B cell (primary cell): ENCODE results near the gene VPS13D. TPM values are rescaled to one million over a fixed set of nuclear protein-coding genes. Genes with fewer than 3 reads are reported as not detected.

Source experiments
- ATAC-seq: fragments of 200-7000 bp; cut with Tn5 transposase; one replicate; pipeline ENCODE4 v1.10.0; 2021; ENCODE audit warnings: low read depth, mild to moderate bottlenecking, moderate number of reproducible peaks, moderate library complexity
- CTCF ChIA-PET: fragments of 350-600 bp; sonication (Branson Sonifier 250); formaldehyde crosslinking; loops from one replicate; lab custom pipeline; 2021; ENCODE audit warnings: antibody characterized with exemption, inconsistent platforms; lab: Charles Lee
- POLR2A ChIA-PET: fragments of 350-600 bp; sonication (Branson Sonifier 250); formaldehyde crosslinking; loops from one replicate; lab custom pipeline; 2021; ENCODE audit warnings: antibody characterized with exemption; lab: Charles Lee
- DNase-seq: peaks from one replicate; pipeline ENCODE4 v3.0.0; 2013
- H2AFZ ChIP-seq: 2 replicates; pipeline ENCODE4 v1.6.1; 2012; ENCODE audit warnings: mild to moderate bottlenecking, low read depth, low read length; ENCODE audit not compliant: insufficient read depth, poor library complexity, severe bottlenecking
- H3K27ac ChIP-seq, 2 donors: 1 replicate in 1 of 2; 2 replicates in 1 of 2; pipeline ENCODE4 v1.5.1; 2012 to 2013; ENCODE audit warnings: low read length in 2 of 2, mild to moderate bottlenecking in 2 of 2, moderate library complexity in 1 of 2
- H3K27me3 ChIP-seq, 4 experiments: fragments of 200-600 bp in 1 of 4; sonication (generic) in 1 of 4; replicated peaks in 1 of 4; 1 replicate in 2 of 4; 2 replicates in 2 of 4; pipeline versions ENCODE4 v1.6.1 to v1.7.0; 2013 to 2016; ENCODE audit warnings: low read length in 3 of 4, mild to moderate bottlenecking in 2 of 4, mixed read lengths in 1 of 4, moderate library complexity in 1 of 4; ENCODE audit not compliant: insufficient read depth in 4 of 4, control insufficient read depth in 3 of 4; ENCODE audit errors: control extremely low read depth in 1 of 4
- H3K36me3 ChIP-seq, 2 experiments: replicated peaks in 1 of 2; 1 replicate in 1 of 2; 2 replicates in 1 of 2; pipeline versions ENCODE4 v1.6.1 to v1.7.1; 2013; ENCODE audit warnings: low read length in 1 of 2; ENCODE audit not compliant: insufficient read depth in 2 of 2, control insufficient read depth in 1 of 2; ENCODE audit errors: control extremely low read depth in 1 of 2, extremely low read depth in 1 of 2
- H3K4me1 ChIP-seq, 2 donors: fragments of 200-600 bp in 1 of 2; sonication (generic) in 1 of 2; 1 replicate in 1 of 2; 2 replicates in 1 of 2; pipeline versions ENCODE4 v1.5.1 to v1.6.1; 2013 to 2017; ENCODE audit warnings: low read length in 2 of 2; ENCODE audit not compliant: control insufficient read depth in 2 of 2, insufficient read depth in 2 of 2
- H3K4me2 ChIP-seq: replicated peaks from 2 replicates; pipeline ENCODE3; 2012; ENCODE audit warnings: mild to moderate bottlenecking, low read depth, low read length; ENCODE audit not compliant: poor library complexity, severe bottlenecking
- H3K4me3 ChIP-seq, 5 experiments: fragments of 200-600 bp in 1 of 5; sonication (generic) in 1 of 5; 1 replicate in 3 of 5; 2 replicates in 2 of 5; pipeline versions ENCODE4 v1.5.1 to v1.7.0; 2011 to 2016; ENCODE audit warnings: low read length in 4 of 5, mild to moderate bottlenecking in 4 of 5, low read depth in 2 of 5, control low read depth in 1 of 5, moderate library complexity in 1 of 5; ENCODE audit not compliant: insufficient read depth in 1 of 5; ENCODE audit errors: control extremely low read depth in 1 of 5, extremely low read depth in 1 of 5
- H3K79me2 ChIP-seq: fragments of 200-600 bp; sonication (generic); one replicate; pipeline ENCODE4 v1.6.0; 2016; ENCODE audit warnings: low read length; ENCODE audit not compliant: control insufficient read depth, insufficient read depth
- H3K9ac ChIP-seq: fragments of 200-600 bp; sonication (generic); 2 replicates; pipeline ENCODE4 v1.6.1; 2017; ENCODE audit warnings: mild to moderate bottlenecking, low read length, moderate library complexity
- H3K9me3 ChIP-seq, 3 donors: one replicate each; pipeline versions ENCODE4 v1.6.1 to v1.7.1; 2013; ENCODE audit warnings: low read length in 2 of 3; ENCODE audit not compliant: control insufficient read depth in 2 of 3, insufficient read depth in 1 of 3; ENCODE audit errors: control extremely low read depth in 1 of 3
- H4K20me1 ChIP-seq: 2 replicates; pipeline ENCODE4 v1.6.0; 2012; ENCODE audit warnings: mild to moderate bottlenecking, low read length; ENCODE audit not compliant: insufficient read depth, control insufficient read depth, poor library complexity, severe bottlenecking
- H3K27ac Mint-ChIP-seq: one replicate; pipeline ENCODE4 v1.8.0; 2021; ENCODE audit warnings: mixed read lengths
- H3K27me3 Mint-ChIP-seq: one replicate; pipeline ENCODE4 v1.8.0; 2021; ENCODE audit warnings: mixed read lengths
- H3K4me1 Mint-ChIP-seq: one replicate; pipeline ENCODE4 v1.8.0; 2021; ENCODE audit warnings: mixed read lengths
- H3K4me3 Mint-ChIP-seq: one replicate; pipeline ENCODE4 v1.8.0; 2021; ENCODE audit warnings: mixed read lengths
- H3K9me3 Mint-ChIP-seq: one replicate; pipeline ENCODE4 v1.8.0; 2022; ENCODE audit warnings: mixed read lengths; ENCODE audit not compliant: insufficient read depth
- CTCF ChIP-seq: fragments of 200-600 bp; IDR thresholded peaks from one replicate; pipeline ENCODE4 v1.8.0; 2022; ENCODE audit warnings: antibody characterized with exemption, mild to moderate bottlenecking
- EZH2 ChIP-seq: IDR thresholded peaks from 2 replicates; pipeline ENCODE4 v1.6.1; 2012; ENCODE audit warnings: borderline replicate concordance, low read depth, mild to moderate bottlenecking, moderate library complexity, low read length; ENCODE audit not compliant: insufficient read depth, poor library complexity, severe bottlenecking
- WGBS: methylation state at CpG from one replicate; pipeline ENCODE4 v1.1.5; 2013; ENCODE audit warnings: missing lambda C conversion rate; ENCODE audit not compliant: insufficient coverage; 5-methylcytosine and 5-hydroxymethylcytosine counted together
- intact Hi-C: fragments of 100-400 bp; cut with micrococcal nuclease; formaldehyde crosslinking; loops from one replicate; pipeline ENCODE4 v1.10.0; 2022
- polyA plus RNA-seq: library from polyadenylated mRNA; depleted of rRNA; stranded (reverse); fragments of >200 nt; gene quantifications from 2 replicates; pipeline ENCODE4 v1.2.3, GENCODE V29; 2012
- total RNA-seq, 2 donors: library from RNA; stranded (reverse); fragments of 120-200 nt in 1 of 2; gene quantifications; 1 replicate in 1 of 2; 2 replicates in 1 of 2; pipeline versions ENCODE4 v1.2.3 to v1.2.4, GENCODE V29; 2013 to 2022

The VPS13D gene
- total and polyA plus RNA-seq, 2 donors (not counting 1 experiment from before 2014, with no cell fraction given) = 29.9 to 104 TPM

GRCh38 chr1:12397462-12398450 lies 167.9 kb downstream of the VPS13D start:
- Mint-ChIP-seq H3K4me3 (no peak overlapping the region), H3K27ac (no peak overlapping the region)
- POLR2A ChIA-PET = no interaction called here

GRCh38 chr1:12398479-12398878 lies 168.6 kb downstream of the VPS13D start:
- H3K9me3 ChIP-seq = no peaks in the 10 kb centered on the region
- Mint-ChIP-seq H3K9me3 (no peaks in the 10 kb centered on the region), H3K27me3 (no peaks in the 10 kb centered on the region), H3K27ac (no peak overlapping the region), H3K4me3 (no peak overlapping the region), H3K4me1 (no peaks in the 10 kb centered on the region)
- DNase-seq (no peak), ATAC-seq (no peak)
- ChIA-PET POLR2A (no interaction called here), CTCF (interaction anchor here (0.8 to 1.6 kb wide), 2 partner anchors 9 to 222 kb away, joined by 3 read pairs; no protein-coding TSS in a partner anchor)
- no peak for TF ChIP-seq CTCF
- TF ChIP-seq EZH2 = no peak
- H3K9ac ChIP-seq = no peak overlapping the region
- no peaks in the 10 kb centered on the region for H4K20me1 ChIP-seq
- H3K36me3 ChIP-seq = peaks cover 0 to 38% of the 10 kb centered on the region in 2 experiments
- H3K4me2 ChIP-seq = no peak overlapping the region
- no peak overlapping the region for H3K27ac ChIP-seq
- 68% methylated on average over 6 of the region's 6 CpGs for WGBS
- H2AFZ ChIP-seq = no peak overlapping the region
- intact Hi-C loops = no loop called here
- no peak overlapping the region for H3K4me3 ChIP-seq
- no peaks in the 10 kb centered on the region for H3K4me1 ChIP-seq
- no peaks in the 10 kb centered on the region for H3K27me3 ChIP-seq
- no peaks in the 10 kb centered on the region for H3K79me2 ChIP-seq

More at GRCh38 chr1:12397462-12398450, 167.9 kb downstream of the VPS13D start:
- no peak overlapping the region for H3K4me2 ChIP-seq
- H2AFZ ChIP-seq = no peak overlapping the region
- no peaks in the 10 kb centered on the region for H3K9me3 Mint-ChIP-seq
- intact Hi-C loops = no loop called here
- no peaks in the 10 kb centered on the region for H3K27me3 ChIP-seq
- H3K79me2 ChIP-seq = no peaks in the 10 kb centered on the region
- DNase-seq (no peak), ATAC-seq (no peak)
- no peaks in the 10 kb centered on the region for H3K27me3 Mint-ChIP-seq
- no peak overlapping the region for H3K4me3 ChIP-seq
- H3K4me1 Mint-ChIP-seq = no peaks in the 10 kb centered on the region
- H3K27ac ChIP-seq = no peak overlapping the region
- CTCF ChIA-PET = interaction anchor here (1.6 kb wide), 1 partner anchor 223 kb away, joined by 3 read pairs; no protein-coding TSS in a partner anchor
- no peak overlapping the region for H3K9ac ChIP-seq
- 45% methylated on average over 2 of the region's 7 CpGs for WGBS
- peaks cover 0 to 31% of the 10 kb centered on the region in 2 experiments for H3K36me3 ChIP-seq
- no peaks in the 10 kb centered on the region for H3K4me1 ChIP-seq
- no peaks in the 10 kb centered on the region for H3K9me3 ChIP-seq
- no peak for TF ChIP-seq EZH2
- H4K20me1 ChIP-seq = no peaks in the 10 kb centered on the region
